Skin epidermis (tissue), 12 donors: Measurements from ENCODE around the gene ABHD16B.

Experiments used
- H3K27ac ChIP-seq, 21 experiments: fragments of 200-600 bp; sonication (generic) in 11 of 21; one replicate each; pipeline ENCODE4 v1.5.0; 2020; ENCODE audit warnings: mild to moderate bottlenecking in 3 of 21, inconsistent platforms in 2 of 21, moderate library complexity in 2 of 21
- H3K4me3 ChIP-seq, 7 experiments: fragments of 200-600 bp; sonication (generic) in 2 of 7; one replicate each; pipeline ENCODE4 v1.5.0; 2020; ENCODE audit warnings: inconsistent platforms in 2 of 7, mild to moderate bottlenecking in 2 of 7, moderate library complexity in 1 of 7

The ABHD16B gene

DNA sequence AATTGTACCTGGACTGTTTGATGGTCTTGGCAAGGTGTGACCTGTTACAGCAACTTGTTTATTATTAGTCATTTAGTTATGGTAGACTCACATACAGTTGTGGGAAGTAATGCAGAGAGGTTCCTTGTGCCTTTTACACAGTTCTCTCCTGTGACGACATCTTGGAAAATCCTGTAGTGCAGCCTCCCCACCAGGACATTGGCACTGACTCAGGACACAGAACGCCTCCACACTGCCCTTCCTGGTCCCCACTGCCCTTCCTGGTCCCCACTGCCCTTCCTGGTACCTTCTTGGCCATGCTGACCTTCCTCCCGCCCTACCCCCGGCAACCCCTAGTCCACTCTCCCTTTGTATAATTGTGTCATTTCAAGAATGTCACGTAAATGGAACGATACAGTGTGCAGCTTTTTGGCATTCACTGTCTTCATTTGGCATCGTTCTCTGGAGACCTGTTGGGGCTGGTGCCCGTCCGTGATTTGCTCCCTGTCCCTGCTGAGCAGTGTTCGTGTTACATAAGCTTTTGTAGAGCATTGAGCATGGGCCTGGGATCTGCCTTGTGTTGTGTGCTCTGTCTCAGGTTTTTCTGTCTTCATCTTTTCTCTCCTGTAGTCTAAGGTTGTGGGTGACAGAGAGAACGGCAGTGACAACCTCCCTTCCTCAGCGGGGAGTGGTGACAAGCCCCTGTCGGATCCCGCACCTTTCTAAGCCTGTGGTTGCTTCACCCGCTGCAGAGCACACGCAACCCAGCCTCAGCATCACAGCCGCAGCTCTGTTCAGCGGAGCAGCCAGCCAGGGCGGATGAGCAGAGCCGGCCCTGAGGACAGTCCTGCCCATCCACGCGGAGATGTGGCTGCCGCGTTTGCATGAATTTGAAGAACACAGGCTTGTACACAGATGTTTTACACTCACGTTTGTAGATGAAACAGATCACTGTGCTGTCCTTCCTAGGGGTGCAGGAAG is 28.2 kb downstream of the ABHD16B start:
- H3K27ac ChIP-seq = peak overlapping the region in 17 of 21 experiments; percentile 10 to 74 (median 44)

DNA sequence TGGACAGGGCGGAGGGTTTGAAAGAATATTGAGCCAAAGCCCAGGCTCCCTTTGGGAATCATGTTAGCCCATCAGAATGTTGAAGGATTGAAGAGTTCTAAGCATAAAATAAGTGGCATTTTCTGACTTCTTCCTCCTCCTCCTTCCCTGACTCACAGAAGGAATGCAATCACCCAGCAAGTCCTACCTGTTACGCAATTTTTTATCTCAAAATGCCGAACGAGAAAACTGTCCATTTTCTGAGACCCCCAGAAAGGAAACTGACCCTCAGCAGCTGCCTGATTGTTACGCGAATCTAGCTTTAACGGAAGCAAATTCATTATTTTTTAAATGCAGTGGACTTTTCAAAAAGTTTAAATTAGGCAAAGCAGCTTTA is 28.9 kb downstream of the ABHD16B start:
- peak overlapping the region in 15 of 21 experiments; percentile 10 to 67 (median 52) for H3K27ac ChIP-seq

More for the DNA sequence above, 28.2 kb downstream of the ABHD16B start:
- H3K4me3 ChIP-seq = no peak overlapping the region

GRCh38 chr20:63890616-63891015 is 29.3 kb downstream of the ABHD16B start:
- no peak overlapping the region for H3K4me3 ChIP-seq
- H3K27ac ChIP-seq = peak overlapping the region in 4 of 21 experiments; percentile 45 to 66 (median 55)

More for the DNA sequence above, 28.9 kb downstream of the ABHD16B start:
- H3K4me3 ChIP-seq = no peak overlapping the region

GRCh38 chr20:63891061-63892002 is 30.0 kb downstream of the ABHD16B start:
- no peak overlapping the region for H3K4me3 ChIP-seq
- H3K27ac ChIP-seq = peak overlapping the region in 3 of 21 experiments; percentile 45 to 66 (median 63)

DNA sequence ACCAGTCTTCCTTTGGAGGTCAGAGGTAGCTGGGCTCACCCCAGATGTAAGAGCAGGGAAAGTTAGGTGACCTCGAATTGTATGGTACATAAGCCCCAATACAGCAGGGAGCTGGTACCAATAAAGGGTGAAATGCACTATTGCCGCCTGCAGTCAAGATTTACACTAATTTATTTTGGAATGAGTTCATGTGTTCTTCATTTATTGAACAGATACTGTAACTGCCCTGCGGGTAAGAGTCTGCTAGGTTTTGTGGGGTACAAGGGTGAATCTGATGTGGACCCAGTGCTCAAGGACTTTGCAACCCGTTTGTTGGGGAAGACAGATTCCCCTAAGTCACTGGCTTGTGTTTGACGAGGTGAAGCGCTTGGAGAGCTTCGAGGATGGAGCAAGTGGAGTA is 31.1 kb downstream of the ABHD16B start:
- no peak overlapping the region for H3K27ac ChIP-seq
- H3K4me3 ChIP-seq = no peak overlapping the region

GRCh38 chr20:63893999-63894357 is 32.7 kb downstream of the ABHD16B start:
- peak overlapping the region in 19 of 21 experiments; percentile 29 to 94 (median 79) for H3K27ac ChIP-seq
- peak overlapping the region in 5 of 7 experiments; percentile 27 to 79 (median 74) for H3K4me3 ChIP-seq

- Histone ChIP-seq H3K27ac (peak within 1 kb of the TSS; percentile 71 to 95 (median 90)), H3K4me3 (peak within 1 kb of the TSS; percentile 38 to 79 (median 70))
These were observed 33.3 kb downstream of the ABHD16B start, which contains the start of gene DNAJC5 for GRCh38 chr20:63894358-63895201. DNAJC5 (plus strand) TSS chr20:63895126; CDS start chr20:63928346, 33,220 bp downstream.

DNA sequence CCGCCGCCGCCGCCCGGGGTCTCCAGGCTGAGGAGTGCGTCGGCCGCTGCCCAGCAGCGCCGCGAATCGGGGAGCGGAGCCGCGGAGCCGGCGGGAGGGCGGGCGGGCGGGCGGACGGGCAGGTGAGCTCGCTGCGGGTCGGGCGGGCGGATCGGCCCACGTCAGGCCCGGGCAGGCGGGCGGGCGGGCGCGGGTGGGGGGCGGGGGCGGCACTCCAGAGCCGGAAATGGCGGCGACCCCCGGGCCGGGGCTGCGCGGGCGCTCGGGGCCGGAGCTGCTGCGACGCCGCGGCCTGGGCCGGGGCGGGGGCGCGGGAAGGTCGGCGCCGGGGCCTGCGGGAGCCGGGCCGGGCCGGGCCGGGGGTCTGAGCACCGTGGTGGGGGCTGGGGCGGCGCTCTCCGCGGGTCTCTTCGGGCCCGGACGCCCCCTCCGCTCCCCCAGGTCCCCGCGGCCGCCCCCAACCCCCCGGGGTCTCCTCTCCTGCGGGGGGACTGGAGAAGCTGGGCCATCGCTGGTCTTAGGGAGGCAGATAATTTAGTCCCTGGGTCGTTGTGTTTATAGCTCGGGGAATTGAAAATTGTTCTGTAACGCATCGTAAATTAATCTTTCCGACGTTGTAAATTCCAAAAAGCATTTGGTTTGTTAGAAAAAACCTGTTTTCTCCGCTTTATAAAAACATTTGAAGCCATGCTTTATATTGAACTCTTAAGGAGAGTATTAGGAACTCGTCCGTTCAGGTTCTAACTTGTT is 34.1 kb downstream of the ABHD16B start:
- peak overlapping the region; percentile 71 to 95 (median 90) for H3K27ac ChIP-seq
- peak overlapping the region; percentile 38 to 79 (median 70) for H3K4me3 ChIP-seq

DNA sequence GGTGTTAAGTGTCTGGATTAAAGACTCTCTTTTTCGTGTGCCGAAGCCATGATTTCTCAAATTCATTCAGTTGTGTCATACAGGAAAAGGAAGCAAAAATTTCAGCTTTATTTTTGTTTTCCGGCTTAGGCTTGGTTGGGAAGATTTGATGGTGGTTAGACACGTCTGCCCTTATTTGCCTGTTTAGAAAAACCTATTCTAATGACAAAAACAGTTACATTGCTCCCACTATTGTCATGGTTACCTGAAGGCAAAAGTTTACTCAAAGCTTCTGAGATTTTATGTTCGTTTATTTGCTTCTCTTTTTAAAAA is 34.6 kb downstream of the ABHD16B start:
- Histone ChIP-seq H3K4me3 (peak overlapping the region; percentile 38 to 79 (median 70)), H3K27ac (peak overlapping the region in 20 of 21 experiments; percentile 41 to 95 (median 90))

DNA sequence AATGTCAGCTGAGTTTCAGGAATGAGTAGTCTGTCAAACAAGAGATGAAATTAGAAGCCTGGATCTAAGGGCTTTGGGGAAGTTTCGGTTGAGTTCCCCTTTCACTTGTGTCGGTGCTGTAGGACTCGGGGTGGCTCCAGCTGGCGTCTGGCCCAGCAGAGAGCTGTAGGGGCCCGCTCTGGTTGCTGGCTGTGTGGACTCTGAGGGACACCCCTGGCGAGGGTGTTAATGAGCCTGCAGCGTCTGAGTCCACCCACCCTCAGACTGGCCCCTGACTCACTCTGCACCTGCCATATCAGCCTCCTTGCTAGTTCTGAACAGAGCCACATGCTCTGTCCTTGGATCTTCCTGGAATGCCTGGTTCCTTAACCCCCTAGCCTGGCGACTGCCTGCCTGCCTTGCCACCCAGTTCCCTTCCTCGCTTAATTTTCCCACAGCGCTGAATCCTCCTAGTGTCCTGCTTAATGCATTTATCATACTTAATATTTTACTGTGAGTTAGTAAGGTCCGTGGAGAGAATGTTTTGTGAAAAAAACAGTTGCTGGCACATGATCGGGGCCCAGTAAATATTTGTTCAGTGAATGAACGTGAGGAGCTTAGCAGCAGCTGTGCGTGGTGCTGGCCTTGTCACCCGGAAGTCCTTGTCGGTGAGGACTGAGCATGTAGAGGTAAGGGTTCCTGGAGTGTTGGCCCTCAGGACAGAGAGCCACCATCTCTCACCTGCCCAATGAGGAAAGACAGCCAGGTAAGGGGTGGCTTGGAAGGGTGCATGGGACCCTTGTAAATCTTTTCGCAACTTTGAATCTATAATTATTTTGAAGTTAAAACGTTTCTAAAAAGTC is 35.2 kb downstream of the ABHD16B start:
- Histone ChIP-seq H3K27ac (peak overlapping the region; percentile 14 to 95 (median 90)), H3K4me3 (peak overlapping the region; percentile 38 to 79 (median 70))

GRCh38 chr20:63897978-63898561 is 36.8 kb downstream of the ABHD16B start:
- Histone ChIP-seq H3K4me3 (no peak overlapping the region), H3K27ac (peak overlapping the region in 1 of 21 experiments; percentile 11)

GRCh38 chr20:63898882-63899558 is 37.7 kb downstream of the ABHD16B start:
- Histone ChIP-seq H3K4me3 (no peak overlapping the region), H3K27ac (no peak overlapping the region)

DNA sequence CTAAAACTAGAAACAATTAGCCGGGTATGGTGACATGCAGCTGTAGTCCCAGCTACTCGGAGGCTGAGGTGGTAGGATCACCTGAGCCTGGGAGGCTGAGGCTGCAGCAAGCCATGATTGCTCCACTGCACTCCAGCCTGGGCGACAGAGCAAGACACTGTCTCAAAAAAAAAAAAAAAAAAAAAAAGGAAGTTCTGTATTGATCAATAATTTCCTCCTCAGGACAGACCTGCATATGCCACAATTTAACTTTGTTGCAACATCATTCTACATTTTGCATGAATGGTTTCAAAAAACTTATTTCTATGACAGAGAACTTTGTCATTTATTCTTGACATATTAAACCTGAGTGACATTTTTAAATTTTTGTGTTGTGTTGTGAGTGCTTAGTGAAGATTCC is 39.1 kb downstream of the ABHD16B start:
- Histone ChIP-seq H3K4me3 (no peak overlapping the region), H3K27ac (peak overlapping the region in 2 of 21 experiments; percentile 14 to 43)

- peak overlapping the region in 2 of 21 experiments; percentile 7 to 12 for H3K27ac ChIP-seq
These were observed 42.7 kb downstream of the ABHD16B start for GRCh38 chr20:63903796-63904561.

DNA sequence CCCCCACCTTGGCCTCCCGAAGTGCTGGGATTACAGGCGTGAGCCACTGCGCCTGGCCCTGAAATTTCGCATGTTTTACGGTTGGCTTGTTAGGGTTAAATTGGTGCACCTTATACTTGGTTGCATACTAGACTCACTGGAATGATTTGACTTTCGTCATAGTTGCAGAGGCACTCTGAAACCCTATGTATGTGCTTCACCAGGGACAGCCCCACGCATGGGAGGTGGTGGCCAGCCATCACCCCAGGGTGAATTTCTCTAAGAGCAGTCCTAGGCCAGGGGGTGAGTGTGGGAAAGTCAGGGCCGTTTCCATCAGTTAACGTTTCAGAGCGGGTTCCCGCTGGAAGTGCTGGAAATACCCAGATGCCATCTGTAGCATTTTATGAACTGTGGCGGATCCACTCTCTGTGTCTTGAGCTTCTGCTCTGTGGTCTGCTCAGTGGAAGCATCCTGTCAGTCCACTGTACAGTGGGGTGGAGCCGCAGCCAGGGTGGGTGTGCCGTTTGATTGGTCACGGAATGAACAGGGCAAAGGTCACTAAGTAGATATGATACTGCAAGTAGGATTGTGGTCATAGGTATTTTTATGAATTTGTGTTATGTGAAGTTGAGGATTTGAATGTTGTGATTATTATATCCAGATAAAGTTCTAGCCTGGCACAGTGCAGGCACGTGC is 46.8 kb downstream of the ABHD16B start:
- no peak overlapping the region for H3K27ac ChIP-seq

More at GRCh38 chr20:63903796-63904561, 42.7 kb downstream of the ABHD16B start:
- H3K4me3 ChIP-seq = no peak overlapping the region

More for the DNA sequence above, 46.8 kb downstream of the ABHD16B start:
- no peak overlapping the region for H3K4me3 ChIP-seq
